Mucosa of descending colon (tissue), 3 donors: ENCODE measurements around the gene NME2. TPM values are rescaled to one million over a fixed set of nuclear protein-coding genes. Genes with fewer than 3 reads are reported as not detected.

ENCODE experiments used
- ATAC-seq: fragments of 200-7000 bp; cut with Tn5 transposase; one replicate; pipeline ENCODE4 v1.9.1; 2020; ENCODE audit warnings: mild to moderate bottlenecking, moderate library complexity
- DNase-seq, 3 donors: peaks; one replicate each; pipeline ENCODE4 v3.0.0-alpha.2; 2020
- H3K36me3 ChIP-seq: fragments of 200-600 bp; one replicate; pipeline ENCODE4 v1.8.0; 2021; ENCODE audit warnings: low read depth, mild to moderate bottlenecking
- H3K4me1 ChIP-seq: fragments of 200-600 bp; one replicate; pipeline ENCODE4 v1.8.0; 2021; ENCODE audit warnings: low read depth, mild to moderate bottlenecking
- H3K4me3 ChIP-seq: fragments of 200-600 bp; one replicate; pipeline ENCODE4 v1.8.0; 2021; ENCODE audit warnings: mild to moderate bottlenecking
- H3K9me3 ChIP-seq: fragments of 200-600 bp; one replicate; pipeline ENCODE4 v1.8.0; 2021; ENCODE audit warnings: mild to moderate bottlenecking
- intact Hi-C, 2 donors: fragments of 100-400 bp; cut with DNase I in 1 of 2; cut with micrococcal nuclease in 1 of 2; formaldehyde crosslinking; loops; one replicate each; pipeline versions ENCODE4 v1.11.0 to v1.11.1; 2022; cut with DNase I, micrococcal nuclease
- long read RNA-seq, 2 donors: library from polyadenylated mRNA; unstranded; transcript quantifications; one replicate each; pipeline ENCODE4 v2.0.0, GENCODE V29; 2019 to 2021
- total RNA-seq, 3 donors: library from RNA; stranded (reverse); fragmentation: NEBNext Ultra II Directional in 2 of 3; extraction: Animal tissue kit (Norgen Biotek cat#: 25700) in 2 of 3; gene quantifications; one replicate each; pipeline versions ENCODE4 v1.2.1 to v1.2.4, GENCODE V29; 2021 to 2023
- TF ChIP-seq, protein P1 (sequence below): fragments of 200-600 bp; IDR thresholded peaks from one replicate; pipeline ENCODE4 v1.8.0; 2022; ENCODE audit warnings: antibody characterized with exemption, mild to moderate bottlenecking
- donor health status: DM: no; HTN: no; CAD: no; lungs with moderate emphysema.
- donor health status: DM: no; HTN: no; CAD: no.
- donor health status: DM: no; HTN: yes; CAD: no.

Gene NME2
- 100 to 1,000 TPM; 306 to 433 (median 397) TPM for total RNA-seq
- long read RNA-seq, donor 1, transcript NME2-205 (5 exons, 826 nt), result major isoform, 171 of 194 reads
- long read RNA-seq, donor 1, transcript NME2-202 (4 exons, 866 nt), result minor isoform, 11 of 194 reads
- long read RNA-seq, donor 1, partial matches to known transcripts, result 0 of 194 reads
- long read RNA-seq, donor 1, other reads (novel, unspliced or antisense), result 6 of 194 reads
- long read RNA-seq, donor 2, transcript NME2-202 (4 exons, 866 nt), result minor isoform, 30 of 272 reads
- long read RNA-seq, donor 2, transcript NME2-205 (5 exons, 826 nt), result major isoform, 226 of 272 reads
- long read RNA-seq, donor 2, partial matches to known transcripts, result 0 of 272 reads
- long read RNA-seq, donor 2, other reads (novel, unspliced or antisense), result 2 of 272 reads

DNA sequence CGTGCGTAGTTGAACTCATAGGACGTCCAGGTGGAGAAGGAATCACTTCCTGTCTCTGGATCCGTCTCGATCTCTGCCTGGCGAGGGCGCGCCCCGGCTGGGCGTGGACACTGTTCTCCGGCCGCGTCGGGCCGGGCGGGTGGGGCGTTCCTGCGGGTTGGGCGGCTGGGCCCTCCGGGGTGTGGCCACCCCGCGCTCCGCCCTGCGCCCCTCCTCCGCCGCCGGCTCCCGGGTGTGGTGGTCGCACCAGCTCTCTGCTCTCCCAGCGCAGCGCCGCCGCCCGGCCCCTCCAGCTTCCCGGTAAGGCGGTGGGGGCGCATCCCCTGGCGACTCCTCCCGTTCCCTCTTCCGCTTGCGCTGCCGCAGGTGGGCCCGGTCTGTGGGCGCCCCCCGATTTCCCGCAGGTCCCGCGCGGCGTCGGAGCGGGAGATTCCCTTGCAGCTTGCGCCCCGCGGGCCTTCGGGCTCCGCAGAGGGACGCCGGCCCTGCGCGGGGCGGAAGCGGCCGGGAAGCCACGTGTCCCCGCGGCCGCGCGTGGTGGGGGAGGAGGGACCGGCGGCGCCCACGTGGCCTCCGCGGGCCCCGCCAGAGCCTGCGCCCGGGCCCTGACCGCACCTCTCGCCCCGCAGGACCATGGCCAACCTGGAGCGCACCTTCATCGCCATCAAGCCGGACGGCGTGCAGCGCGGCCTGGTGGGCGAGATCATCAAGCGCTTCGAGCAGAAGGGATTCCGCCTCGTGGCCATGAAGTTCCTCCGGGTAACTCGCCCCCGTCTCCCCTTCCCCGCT is at the start of gene NME2:
Gene NME2 (plus strand): TSS at position 214 of the 789 bp plus-strand sequence. CDS start 420 bp downstream, at position 634.
- peak; percentile 96 for ATAC-seq
- Histone ChIP-seq H3K4me3 (peak within 1 kb of the TSS; percentile 63), H3K9me3 (no peaks in the 10 kb centered on the region), H3K4me1 (peaks cover 9% of the 10 kb centered on the region), H3K36me3 (no peaks in the 10 kb centered on the region)
- TF ChIP-seq, protein P1, sequence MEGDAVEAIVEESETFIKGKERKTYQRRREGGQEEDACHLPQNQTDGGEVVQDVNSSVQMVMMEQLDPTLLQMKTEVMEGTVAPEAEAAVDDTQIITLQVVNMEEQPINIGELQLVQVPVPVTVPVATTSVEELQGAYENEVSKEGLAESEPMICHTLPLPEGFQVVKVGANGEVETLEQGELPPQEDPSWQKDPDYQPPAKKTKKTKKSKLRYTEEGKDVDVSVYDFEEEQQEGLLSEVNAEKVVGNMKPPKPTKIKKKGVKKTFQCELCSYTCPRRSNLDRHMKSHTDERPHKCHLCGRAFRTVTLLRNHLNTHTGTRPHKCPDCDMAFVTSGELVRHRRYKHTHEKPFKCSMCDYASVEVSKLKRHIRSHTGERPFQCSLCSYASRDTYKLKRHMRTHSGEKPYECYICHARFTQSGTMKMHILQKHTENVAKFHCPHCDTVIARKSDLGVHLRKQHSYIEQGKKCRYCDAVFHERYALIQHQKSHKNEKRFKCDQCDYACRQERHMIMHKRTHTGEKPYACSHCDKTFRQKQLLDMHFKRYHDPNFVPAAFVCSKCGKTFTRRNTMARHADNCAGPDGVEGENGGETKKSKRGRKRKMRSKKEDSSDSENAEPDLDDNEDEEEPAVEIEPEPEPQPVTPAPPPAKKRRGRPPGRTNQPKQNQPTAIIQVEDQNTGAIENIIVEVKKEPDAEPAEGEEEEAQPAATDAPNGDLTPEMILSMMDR, result no peak
- intact Hi-C loops, result no loop called here
- peak; percentile 96 to 97 (median 96) for DNase-seq

DNA sequence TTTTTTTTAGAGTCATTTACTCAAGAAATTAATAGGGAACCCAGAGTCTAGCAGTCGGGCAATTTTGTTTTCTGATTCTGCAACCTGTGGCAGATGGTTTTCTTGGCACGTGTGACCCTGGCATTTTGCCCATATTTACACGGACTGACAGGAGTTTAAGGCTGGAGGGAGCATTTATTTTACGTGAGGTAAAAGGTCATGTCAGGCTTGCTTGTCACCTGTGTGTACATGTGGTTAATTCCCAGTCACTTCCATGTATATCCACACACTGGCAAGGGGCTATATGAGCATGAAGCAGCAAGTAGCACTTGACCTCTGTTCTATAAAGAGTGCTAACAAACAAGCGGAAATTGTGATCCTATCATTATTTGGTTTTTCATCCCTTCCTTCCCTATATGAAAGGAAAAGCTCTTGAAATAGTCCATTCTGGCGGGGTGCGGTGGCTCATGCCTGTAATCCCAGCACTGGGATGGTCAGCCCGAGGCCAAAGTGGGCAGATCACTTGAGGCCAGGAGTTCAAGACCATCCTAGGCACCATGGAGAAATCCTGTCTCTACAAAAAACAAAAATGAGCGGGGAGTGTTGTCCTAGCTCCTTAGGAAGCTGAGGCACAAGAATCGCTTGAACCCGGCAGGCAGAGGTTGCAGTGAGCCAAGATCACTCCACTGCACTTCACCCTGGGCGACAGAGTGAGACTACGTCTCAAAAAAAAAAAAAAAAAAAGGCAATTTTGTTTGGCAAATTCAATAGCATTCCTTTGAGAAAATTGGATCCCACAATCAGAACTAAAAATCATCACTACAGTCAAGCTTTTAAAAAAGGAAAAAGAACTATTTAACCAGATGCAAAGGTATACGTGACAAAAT is 47.6 kb upstream of the NME2 start:
- intact Hi-C loops, result no loop called here
- TF ChIP-seq, protein P1, result no peak
- Histone ChIP-seq H3K36me3 (no peaks in the 10 kb centered on the region), H3K9me3 (no peaks in the 10 kb centered on the region), H3K4me1 (peaks cover 19% of the 10 kb centered on the region), H3K4me3 (no peak overlapping the region)
- peak in 2 of 3 donors; percentile 71 to 89 for DNase-seq
- peak; percentile 15 for ATAC-seq

DNA sequence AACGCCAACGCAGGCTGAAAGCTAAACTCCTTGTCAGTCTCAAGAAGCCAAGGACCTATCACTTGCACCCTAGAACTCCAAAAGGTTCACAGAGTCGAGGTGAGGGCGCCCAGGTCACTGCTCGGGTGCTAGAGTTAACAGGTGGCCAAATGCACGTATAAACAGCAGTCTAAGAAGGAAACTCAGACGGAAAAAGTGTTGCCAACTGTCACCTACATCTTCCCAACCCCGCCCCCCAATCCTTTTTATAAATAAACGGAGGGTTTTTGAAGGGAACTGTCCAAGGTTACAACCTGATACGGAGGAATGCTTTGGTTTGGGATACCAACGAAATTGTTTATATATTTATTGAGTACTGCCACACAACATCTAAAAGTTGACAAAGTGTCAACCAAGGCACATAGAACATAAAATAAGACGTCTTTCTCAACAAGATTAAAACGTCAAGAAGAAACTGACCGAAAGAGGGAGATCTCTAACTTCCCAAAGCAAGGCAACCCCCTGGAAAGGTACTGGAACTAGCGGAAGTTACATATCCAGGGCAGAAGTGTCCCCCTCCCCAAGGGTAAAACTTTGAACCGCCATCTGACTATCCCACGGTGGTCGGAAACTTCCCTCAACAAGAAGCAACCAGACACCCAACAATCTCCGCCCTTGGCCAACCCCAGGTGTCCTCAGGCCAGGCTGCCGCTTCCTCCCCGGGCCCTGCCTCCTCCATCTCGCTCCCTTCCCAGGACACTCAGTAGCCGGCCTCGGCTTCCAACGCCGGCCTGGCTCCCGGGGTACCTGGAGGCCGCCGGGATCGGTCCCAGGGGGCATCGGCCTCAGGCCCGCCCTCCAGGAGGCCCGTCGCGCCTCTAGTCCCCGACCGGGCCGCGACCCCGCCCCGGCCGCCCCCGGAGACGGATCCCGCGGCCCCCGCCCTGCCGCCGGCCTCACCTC is 46.5 kb upstream of the NME2 start:
- TF ChIP-seq, protein P1, result no peak
- H3K4me1 ChIP-seq, result peaks cover 22% of the 10 kb centered on the region
- no peaks in the 10 kb centered on the region for H3K9me3 ChIP-seq
- ATAC-seq (peak; percentile 20), DNase-seq (peak; percentile 66 to 77 (median 71))
- intact Hi-C loops, result no loop called here
- H3K4me3 ChIP-seq, result peak overlapping the region; percentile 94
- no peaks in the 10 kb centered on the region for H3K36me3 ChIP-seq

DNA sequence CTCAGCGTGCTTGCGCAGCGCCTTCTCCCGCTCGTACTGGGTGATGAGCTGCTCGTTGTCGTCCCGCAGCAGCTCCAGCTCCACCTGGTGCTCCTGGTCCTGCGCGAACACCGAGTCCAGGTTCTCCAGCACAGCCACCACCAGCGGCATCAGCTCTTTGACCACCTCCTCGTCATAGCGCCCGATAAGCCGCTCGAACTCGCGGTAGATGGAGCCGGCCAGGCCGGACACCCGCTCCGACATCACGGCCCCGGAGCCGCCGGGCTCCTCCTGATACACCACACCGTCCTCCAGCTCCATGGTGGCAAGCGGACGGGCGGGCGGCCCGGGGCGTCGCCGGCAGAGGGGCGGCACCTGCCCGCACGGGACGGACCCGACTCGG is 45.9 kb upstream of the NME2 start:
- Histone ChIP-seq H3K4me3 (peak overlapping the region; percentile 94), H3K4me1 (peaks cover 29% of the 10 kb centered on the region), H3K36me3 (no peaks in the 10 kb centered on the region), H3K9me3 (no peaks in the 10 kb centered on the region)
- DNase-seq (no peak), ATAC-seq (peak; percentile 34)
- intact Hi-C loops, result no loop called here
- TF ChIP-seq, protein P1, result no peak
